ENCODE measurements around the gene PACSIN2.
"Not testable (repeated sequence)": the region's sequence is repeated elsewhere in the genome, so short reads cannot be mapped to it uniquely, and the experiment has no call there.

The PACSIN2 gene

DNA sequence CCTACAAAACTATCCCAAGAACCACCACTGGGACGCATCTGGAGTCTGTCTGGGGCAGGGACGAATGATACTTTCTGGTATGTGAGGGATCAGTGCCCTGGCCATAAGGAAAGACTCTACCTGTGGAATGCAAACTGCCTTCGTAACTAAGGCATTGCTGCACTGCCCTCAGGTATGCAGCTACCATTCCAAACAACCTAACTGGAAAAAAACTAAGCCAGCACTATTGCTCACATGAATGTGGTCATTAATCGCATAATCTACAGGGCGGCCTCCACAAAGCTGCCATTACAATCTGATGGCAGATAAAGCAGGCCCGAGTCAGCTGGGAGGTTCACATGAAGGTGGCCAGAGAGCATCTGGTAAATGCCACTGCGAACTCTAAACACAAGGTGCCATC is 3.9 kb downstream of the PACSIN2 start:
- DNase-seq, result no peak

DNA sequence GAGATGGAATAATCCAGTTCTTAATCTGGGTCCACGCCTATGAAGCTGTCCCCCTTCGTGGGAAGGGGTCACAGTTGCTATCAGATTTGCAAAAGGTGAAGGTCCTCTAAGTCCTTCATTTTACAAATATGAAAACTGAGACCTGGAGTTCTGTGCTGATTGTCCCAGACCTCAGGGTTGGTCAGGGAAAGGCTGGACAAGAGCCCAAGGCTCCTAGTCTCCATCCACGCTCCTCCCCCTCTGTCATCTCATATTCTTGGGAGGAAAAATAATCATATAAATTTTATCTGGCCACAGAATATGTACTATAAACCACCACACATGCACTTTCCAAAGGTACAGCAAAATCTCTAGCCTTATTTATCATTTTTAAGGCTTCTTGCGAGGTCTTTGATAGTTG is 5.5 kb downstream of the PACSIN2 start:
- DNase-seq, result no peak

DNA sequence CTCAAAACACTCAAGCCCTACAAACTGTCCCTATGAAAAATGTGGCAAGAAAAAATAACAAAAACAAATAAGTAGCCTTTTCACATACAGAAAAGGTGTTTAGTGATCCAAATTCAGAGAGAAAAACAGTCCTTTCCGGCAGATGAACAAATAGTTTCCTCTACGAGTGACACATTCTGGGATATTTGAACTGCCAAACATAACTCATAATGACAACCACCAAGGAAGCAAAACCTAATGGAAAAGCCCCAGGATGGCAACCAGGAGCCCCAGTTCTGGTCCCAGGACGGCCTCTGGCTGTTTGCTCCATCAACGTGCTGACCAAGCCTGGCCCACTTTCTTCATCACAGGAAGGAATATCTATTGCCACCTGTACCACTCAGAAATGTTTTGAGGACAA is 6.0 kb downstream of the PACSIN2 start:
- no peak for DNase-seq

DNA sequence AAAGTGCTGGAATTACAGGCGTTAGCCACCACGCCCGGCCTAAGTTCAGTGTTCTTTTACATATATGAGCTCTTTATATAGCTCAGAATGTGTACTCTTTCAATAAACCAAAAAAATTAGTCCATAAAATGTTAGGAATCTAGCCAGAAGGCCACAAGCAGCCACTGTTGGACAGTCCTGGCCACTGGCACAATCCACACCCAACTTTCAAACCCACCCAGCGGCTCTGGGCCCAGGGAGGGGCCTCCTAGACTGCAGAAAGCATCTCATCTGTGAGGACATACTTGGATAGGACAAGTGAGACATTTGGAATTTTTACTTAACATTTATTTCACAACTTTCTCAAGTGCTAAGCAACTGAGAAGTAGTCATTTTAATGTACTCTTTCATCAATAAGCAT is 6.4 kb downstream of the PACSIN2 start:
- DNase-seq, result no peak

DNA sequence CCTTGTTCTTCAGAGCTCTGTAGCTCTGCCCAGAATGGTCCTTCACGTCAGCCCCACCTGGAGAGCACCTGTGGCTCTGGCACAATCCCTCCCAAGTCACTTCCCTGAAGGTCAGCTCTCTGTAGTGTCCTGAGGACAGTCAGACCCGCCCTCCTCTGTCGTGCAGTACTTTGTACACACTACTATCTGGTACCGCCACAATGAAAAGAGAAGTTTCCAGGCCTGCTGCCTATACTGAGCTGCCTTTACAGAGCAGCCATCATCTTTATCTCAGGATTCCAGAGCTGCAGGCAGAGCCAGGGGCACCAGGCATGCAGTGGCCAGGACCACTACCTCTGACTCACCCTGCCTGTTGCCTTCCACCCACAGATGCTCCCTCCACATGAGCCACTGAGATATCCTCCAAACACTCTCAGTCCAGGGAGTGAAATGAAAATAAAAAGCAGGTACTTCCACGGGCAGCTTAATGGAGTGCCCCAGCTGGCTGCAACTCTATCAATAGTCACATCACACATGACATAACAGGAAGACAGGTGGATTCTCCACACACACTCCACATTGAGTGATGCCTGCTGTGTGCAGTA is 7.3 kb downstream of the PACSIN2 start:
- peak; percentile 53 for DNase-seq

DNA sequence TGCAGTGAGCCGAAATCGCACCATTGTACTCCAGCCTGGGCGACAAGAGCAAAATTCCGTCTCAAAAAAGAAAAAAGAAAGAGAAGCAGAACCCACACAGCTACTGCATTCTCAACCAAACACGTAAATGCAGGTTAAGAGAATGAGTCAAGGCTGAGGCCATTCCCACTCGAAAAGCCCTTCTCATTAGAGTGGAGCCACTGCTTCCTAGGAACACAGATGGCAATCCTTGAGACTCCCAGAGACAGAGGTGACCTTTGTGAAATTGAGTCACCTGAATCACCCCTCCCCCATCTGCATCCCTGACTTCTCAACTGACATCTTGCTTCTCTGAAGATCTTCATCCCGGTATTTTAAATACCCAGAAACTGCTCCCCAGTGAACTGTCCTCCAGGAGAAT is 8.2 kb downstream of the PACSIN2 start:
- no peak for DNase-seq

DNA sequence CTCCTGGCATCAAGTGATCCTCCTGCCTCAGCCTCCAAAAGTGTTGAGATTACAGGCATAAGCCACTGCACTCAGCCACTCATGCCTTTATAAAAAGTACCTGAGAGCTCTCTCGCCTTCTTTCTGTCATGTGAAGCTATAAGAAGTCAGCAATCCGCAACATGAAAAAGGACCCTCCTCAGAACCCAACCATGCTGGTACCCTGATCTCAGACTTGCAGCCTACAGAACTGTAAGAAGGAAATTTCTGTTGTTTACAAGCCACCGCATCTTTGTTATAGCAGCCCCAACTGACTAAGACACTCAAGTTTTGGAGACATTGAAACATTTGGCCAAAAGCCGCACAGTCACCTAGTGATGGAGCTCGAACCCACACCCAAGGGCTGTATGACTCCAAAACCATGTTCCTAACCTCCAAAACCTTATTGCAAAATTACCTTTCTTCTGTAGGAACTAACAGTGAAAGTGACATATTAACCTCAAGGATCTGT is 8.9 kb downstream of the PACSIN2 start:
- DNase-seq, result no peak

DNA sequence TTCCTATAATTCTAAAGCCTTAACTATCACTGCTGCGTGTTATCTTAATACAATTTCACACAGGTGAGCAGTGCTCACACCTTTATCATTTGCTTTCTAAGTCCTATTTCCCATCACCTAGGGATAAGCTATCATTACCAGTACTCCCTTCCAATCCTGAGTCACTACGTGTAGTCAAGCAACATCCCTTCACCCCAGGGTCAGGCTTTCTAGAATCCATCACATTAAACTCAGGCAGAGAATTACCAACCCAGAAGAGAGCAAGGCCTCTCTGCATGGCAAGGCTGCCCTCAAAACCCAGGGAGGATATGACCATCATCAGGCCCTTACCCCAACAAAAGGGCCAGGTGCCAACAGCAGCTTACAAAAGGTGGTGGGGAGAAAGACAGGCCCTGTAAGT is 9.8 kb downstream of the PACSIN2 start:
- no peak for DNase-seq

DNA sequence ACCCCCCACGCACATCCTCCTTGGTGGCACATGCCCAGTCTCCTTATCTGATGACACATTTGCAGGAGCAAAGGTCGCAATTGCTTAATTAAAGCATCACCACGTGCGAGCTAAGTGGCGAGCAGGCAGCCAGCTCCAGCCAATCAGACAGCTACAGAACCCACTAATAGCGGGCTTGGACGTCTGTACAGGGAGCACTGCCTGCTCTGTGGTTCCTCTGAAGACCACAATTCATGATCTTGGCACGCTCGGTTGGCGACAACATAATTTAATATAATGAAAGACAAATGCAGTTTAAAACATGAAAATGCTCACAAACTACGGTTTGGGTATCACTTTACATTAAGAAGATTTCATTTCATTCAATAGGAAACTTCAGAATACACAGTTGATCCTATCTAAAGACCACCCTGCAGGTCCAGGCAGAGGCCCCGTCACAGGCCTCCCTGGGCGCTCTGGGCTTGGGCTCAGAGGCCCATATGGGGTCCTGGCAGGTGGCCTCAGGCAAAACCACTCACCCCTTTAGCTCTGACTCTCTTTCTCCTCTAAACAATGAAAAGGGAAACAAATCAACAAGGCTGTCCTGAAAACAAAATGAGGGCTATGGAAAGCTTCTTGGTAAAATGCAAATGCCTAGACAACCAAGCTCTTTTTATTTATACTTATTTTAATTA is 10.4 kb downstream of the PACSIN2 start:
- no peak for DNase-seq

DNA sequence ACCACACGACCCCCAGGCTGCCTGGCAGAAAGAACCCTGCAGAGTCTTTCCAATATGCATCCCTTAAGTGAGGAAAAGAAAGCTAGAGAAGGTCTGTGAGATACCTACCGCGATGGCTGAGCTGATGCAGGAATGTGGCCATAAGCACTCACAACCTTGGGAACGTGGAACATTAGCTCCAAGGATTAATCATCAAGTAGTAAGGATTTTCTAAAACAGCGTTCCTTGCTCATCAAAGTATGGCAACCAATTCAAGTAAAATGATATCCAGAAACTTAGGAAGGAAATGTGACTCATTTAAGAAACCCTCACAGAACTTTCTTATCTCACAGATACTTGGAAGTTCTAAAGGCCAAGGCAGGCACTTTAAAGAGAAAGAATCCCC is 12.8 kb downstream of the PACSIN2 start:
- no peak for DNase-seq

DNA sequence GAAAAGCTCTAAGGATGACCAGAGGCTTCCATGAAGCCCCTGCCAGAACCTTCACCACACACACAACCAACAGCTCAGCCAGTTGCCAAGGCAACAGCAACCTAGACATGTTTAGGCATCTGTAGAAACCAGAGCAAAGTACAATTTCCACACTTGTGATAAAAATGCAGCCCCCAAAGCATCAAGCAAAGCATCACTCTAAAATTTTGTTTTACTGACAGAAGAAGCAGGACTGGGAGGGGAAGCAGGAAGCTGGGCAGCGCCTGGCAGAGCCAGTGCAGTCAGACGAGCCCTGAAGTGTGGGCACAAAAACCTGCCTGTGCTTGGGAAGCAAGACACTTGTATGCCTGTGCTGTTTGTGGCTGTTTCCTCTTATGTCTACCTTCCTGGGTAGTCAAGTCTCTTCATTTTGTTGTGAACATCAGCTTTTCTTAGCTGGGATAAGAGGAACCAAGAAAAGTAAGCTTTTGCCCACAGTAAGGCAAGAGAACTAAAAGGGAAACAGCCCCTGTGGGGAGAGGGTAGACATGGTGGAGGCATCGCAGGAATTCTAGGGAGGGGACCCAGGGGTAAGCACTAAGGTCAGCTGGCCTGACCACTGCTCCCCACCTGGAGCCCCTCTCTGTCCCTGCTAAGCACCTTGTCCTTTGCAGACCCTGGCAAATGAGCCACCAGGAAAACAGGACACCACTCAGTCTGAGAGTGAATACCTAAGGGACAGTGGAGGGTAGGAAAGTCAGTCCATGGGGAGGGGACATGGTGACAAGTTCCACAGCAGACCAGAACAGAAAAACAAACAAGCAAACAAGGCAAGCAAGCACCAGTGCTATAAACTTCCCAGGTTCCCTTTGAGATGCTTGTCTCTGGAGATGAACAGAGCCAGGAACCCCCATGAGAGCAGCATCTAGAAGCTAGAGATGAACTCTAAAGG is 13.4 kb downstream of the PACSIN2 start:
- DNase-seq, result no peak

DNA sequence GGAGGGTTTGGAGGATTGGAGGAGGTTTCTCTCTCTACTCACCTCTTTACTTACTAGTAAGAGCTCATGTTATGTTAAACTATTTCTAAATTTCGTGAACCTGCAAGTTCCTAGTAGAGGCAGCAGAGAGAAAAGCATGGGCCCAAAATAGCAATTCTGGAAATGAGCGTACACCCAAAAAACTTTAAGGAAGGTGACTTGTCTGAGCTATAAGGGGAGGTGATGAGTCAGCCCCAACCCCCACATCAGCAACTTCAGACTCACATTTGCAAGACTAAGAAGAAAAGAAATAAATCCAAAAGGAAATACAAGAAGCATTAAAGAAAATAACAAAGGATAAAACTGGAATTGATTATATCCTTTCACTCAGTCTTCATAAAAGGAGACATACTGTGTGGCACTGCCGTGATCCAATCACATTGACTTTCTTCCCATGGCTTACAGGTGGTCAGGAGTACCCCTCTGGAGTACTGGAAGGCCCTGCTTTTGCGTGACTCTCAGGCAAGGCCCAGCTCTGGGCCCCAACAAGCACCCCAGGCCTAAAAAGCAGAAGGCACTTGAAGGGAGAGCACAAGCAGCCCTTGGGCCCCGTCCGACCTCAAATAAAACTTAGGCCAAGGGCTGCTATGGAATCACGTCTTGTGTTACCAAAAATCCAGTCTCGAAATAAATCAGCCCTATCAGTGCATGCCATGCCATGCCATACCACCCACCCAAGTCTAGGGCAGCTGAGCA is 14.3 kb downstream of the PACSIN2 start:
- no peak for DNase-seq

DNA sequence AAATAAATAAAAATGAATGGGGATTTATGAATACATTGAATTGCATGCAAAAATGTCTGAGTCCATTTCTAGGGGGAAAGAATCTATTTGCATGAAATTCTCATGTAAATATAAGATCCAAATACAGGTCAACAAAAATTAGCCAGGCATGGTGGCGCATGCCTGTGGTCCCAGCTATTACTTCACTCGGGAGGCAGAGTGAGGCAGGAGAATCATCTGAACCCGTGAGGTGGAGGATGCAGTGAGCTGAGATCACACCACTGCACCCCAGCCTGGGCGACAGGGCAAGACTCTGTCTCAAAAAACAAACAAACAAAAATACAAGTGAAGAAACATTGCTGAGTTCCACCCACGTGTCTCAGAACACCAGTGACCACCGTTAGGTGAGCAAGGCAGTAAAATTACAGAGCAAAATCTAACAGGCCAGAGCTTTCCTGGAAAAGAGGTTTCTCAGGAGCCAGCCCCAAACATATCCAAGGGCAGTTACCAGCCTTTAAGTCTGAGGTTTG is 17.3 kb downstream of the PACSIN2 start:
- DNase-seq, result no peak

DNA sequence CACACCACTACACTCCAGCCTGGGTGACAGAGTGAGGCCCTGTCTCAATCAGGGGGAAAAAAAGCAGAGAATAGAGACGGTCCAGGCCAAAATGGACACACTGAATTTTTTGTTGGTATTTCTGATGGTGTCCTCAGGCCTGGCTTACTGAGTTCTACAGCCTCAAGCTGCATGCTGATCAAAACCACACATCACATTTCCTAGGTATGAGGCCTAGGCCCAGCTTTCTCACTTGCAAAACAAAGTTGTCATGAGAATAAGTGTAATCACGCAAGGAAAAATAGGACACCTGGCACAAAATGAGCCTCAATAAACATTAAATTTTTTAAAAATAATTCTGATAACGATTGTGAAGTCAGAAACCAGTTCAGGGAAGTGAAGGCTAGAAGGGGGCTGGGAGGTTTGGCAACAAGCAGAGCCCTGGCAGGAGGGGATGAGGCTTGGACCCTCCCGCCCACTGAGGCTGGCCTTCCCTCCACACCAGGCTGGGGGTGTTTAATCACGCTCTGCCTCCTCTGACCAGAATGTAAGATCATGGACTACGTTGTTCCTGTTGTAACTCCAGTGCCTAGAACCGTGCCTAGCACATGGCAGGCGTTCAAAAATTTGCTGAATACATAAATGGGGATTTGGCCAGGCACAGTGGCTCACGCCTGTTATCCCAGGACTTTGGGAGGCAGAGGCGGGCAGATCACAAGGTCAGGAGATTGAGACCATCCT is 18.1 kb downstream of the PACSIN2 start:
- no peak for DNase-seq

DNA sequence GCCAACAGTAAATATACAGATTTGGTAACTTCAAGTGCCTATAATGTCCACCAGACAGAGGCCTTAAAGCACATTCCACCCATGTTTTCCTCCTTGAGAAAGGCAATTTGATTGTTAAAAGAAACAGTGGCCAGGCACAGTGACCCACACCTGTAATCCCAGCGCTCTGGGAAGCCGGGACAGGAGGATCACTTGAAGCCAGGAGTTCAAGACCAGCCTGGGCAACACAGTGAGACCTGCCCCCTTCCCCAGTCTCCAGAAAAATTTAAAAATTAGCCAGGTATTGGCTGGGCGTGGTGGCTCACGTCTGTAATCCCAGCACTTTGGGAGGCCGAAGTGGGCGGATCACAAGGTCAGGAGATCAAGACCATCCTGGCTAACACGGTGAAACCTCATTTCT is 19.3 kb downstream of the PACSIN2 start:
- not testable (repeated sequence) for DNase-seq

DNA sequence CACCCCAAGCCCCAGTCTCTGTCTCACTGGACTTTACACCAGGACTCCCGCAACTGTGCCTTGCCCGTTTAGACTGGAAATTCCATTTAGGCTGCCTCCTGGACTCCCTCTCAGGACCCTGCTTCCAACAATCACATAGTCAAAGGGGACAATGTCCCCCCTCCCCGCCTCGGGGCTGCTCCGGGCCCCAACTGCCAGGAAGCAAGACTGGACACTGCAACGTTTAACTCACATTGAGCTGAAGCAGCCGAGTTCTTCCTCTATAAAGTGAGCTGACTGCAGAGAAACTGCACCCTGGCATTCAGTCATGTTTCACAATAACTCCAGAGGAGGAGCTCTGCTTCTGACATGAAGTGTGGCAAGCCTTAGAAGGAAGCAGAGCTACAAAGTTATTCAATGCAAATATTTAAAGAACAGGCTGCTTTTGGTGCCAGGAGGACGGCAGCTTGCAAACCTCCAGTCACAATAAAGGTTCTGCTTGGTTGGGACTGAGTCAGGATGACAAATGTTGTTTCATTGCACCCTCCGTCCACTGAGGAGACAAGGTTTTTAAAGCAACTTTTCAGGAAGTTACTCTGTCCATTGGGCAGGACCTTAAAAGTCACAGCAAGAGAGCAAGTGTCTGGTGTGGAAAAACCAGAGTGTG is 19.9 kb downstream of the PACSIN2 start:
- peak; percentile 71 for DNase-seq

DNA sequence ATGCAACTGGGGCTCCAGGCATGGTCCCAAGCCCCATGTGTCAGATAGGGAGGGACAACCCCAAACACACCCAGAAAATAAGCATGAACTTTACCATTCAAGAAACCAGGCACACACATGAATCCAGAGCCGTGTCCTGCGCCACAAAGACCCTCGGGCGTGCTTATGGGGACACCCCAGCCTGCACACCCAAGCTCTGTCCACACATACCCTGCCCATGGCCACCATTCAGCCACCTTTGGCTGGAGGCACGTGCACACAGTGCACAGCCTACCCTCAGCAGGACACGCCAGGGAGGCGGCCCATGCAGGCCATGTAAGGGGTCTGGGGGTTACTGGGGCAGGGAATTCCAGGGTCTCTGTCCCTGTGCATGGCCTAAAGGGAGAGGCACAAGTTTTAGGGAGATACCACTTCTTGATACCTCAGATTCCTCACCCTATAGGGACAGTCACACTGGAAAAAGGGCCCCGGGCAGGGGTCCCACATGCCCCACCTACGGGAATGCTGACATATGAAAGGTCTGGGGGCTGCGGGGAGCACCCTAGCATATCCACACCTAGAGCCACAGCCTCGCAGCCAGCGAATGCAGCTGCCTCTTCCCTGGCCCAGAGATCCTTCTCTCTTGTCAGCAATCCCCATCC is 20.6 kb downstream of the PACSIN2 start:
- no peak for DNase-seq

DNA sequence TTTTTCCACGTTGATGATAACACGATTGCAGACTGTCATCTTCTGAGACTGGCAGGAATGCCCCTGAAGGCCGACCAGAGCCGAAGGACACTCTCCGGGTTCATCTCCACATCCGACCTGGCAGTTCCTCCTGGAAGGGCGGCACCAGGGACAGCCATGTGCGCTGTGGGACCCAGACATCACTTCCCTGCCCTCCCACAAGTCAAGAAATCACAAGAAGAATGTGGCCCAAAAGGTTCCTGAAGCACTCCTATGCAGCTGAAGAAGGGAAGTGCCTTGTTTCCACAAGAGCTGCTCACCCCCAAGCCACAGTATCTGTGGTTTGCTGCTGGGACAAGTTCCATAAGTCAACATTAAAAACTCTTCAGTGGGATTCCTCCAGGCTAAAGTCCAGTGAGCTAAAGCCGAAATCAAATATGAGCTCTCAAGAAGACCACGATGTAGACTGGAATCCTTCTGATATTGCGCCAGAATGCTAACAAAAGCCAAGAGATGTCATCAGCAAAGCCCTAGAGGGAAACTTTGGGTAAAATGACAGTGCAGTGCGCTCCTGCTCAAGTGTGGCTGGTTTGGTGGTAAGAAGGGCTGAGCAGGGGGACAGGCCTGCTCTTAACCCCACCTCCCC is 21.2 kb downstream of the PACSIN2 start:
- no peak for DNase-seq

DNA sequence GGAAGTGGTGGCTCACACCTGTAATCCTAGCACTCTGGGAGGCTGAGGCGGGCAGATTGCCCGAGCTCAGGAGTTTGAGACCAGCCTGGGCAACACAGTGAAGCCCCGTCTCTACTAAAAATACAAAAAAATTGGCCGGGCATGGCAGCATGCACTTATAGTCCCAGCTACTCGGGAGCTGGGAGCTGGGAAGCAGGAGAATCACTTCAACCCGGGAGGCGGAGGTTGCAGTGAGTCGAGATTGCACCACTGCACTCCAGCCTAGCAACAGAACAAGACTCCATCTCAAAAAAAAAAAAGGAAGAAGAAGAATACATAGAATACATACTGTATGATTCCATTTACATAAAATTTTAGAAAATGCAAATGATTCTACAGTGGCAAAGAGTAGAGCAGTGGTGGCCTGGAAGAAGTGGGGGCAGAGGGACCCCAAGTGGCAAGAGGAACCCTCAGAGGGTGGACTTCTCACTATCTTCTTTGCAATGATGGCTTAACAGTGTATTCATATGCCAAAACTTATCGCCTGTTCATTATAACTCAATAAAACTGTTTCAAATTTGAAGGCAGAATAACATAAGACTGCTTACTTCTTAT is 22.0 kb downstream of the PACSIN2 start:
- DNase-seq, result no peak

DNA sequence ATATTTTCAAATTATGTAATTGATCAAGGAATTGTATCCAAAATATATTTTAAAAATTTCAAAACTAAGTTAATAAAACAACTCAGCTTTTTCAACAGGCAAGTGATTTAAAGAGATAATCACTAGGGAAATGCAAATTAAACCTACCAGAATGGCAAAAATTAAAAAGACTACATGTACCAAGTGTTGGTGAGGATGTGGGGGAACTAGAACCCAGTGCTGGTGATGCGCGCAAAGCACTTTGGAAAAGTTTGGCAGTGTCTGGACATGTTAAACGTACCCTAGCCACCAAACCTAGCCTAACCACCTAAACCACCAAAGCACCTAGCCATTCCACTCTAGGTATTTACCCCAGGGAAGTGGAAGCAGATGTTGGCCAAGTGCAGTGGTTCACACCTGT is 22.9 kb downstream of the PACSIN2 start:
- DNase-seq, result no peak

Measured in DMS53 (cell line).